ENCODE measurements around the gene TUBA1C. TPM values are rescaled to one million over a fixed set of nuclear protein-coding genes. Genes with fewer than 3 reads are reported as not detected.
A peak's percentile ranks its signal among the peaks of the same experiment; 100 is the strongest.

TUBA1C gene
- 54.7 and 839 TPM in 2 replicates for total RNA-seq (ENCODE audit: low replicate concordance)

- peak; percentile 93 for DNase-seq (ENCODE audit: low read depth)
- peak within 1 kb of the TSS; percentile 86 for H3K4me3 ChIP-seq (ENCODE audit: low read depth, low read length)
- no peak for TF ChIP-seq CTCF (IDR thresholded peaks at IDR 0.05; ENCODE audit: insufficient read depth, low read length)
Observed at GRCh38 chr12:49264873-49265792, at the start of gene TUBA1C. Gene TUBA1C (plus strand): TSS chr12:49265082. CDS start chr12:49265182, 100 bp downstream.

GRCh38 chr12:49219417-49220026 lies 45.4 kb upstream of the TUBA1C start:
- DNase-seq (ENCODE audit: low read depth): no peak
- no peak for TF ChIP-seq CTCF (IDR thresholded peaks at IDR 0.05; ENCODE audit: insufficient read depth, low read length)
- H3K4me3 ChIP-seq (ENCODE audit: low read depth, low read length): no peak overlapping the region

- no peak for DNase-seq (ENCODE audit: low read depth)
- H3K4me3 ChIP-seq (ENCODE audit: low read depth, low read length): no peak overlapping the region
- TF ChIP-seq CTCF (IDR thresholded peaks at IDR 0.05; ENCODE audit: insufficient read depth, low read length): no peak
Observed at GRCh38 chr12:49220972-49221371, 43.9 kb upstream of the TUBA1C start.

GRCh38 chr12:49223122-49223521 lies 41.8 kb upstream of the TUBA1C start:
- H3K4me3 ChIP-seq (ENCODE audit: low read depth, low read length): no peak overlapping the region
- DNase-seq (ENCODE audit: low read depth): no peak
- TF ChIP-seq CTCF (IDR thresholded peaks at IDR 0.05; ENCODE audit: insufficient read depth, low read length): no peak

GRCh38 chr12:49223590-49224369 lies 41.1 kb upstream of the TUBA1C start:
- TF ChIP-seq CTCF (IDR thresholded peaks at IDR 0.05; ENCODE audit: insufficient read depth, low read length): no peak
- H3K4me3 ChIP-seq (ENCODE audit: low read depth, low read length): no peak overlapping the region
- no peak for DNase-seq (ENCODE audit: low read depth)

GRCh38 chr12:49225576-49226166 lies 39.2 kb upstream of the TUBA1C start:
- peak; percentile 57 for DNase-seq (ENCODE audit: low read depth)
- no peak overlapping the region for H3K4me3 ChIP-seq (ENCODE audit: low read depth, low read length)
- TF ChIP-seq CTCF (IDR thresholded peaks at IDR 0.05; ENCODE audit: insufficient read depth, low read length): peak; percentile 29

Measured in fibroblast of the aortic adventitia (primary cell).